Nephron (organoid): ENCODE results near the gene OLFML2B.

Source experiments
- H3K27ac Mint-ChIP-seq, 3 experiments: 2 replicates each; pipeline ENCODE4 v1.8.0; 2020; ENCODE audit warnings: mixed read lengths in 3 of 3, mild to moderate bottlenecking in 2 of 3, moderate library complexity in 1 of 3
- H3K27me3 Mint-ChIP-seq: 2 replicates; pipeline ENCODE4 v1.8.0; 2021; ENCODE audit warnings: low read depth, mild to moderate bottlenecking, moderate library complexity, mixed read lengths
- H3K36me3 Mint-ChIP-seq: 2 replicates; pipeline ENCODE4 v1.8.0; 2020; ENCODE audit warnings: low read depth, mixed read lengths
- H3K4me1 Mint-ChIP-seq: 2 replicates; pipeline ENCODE4 v1.8.0; 2020; ENCODE audit warnings: mixed read lengths
- H3K4me3 Mint-ChIP-seq, 3 experiments: 2 replicates each; pipeline ENCODE4 v1.8.0; 2020; ENCODE audit warnings: mild to moderate bottlenecking in 3 of 3, mixed read lengths in 3 of 3, moderate library complexity in 2 of 3
- H3K9me3 Mint-ChIP-seq: 2 replicates; pipeline ENCODE4 v1.8.0; 2020; ENCODE audit warnings: mixed read lengths
- CTCF ChIP-seq, 3 experiments: fragments of 200-600 bp; sonication (generic); IDR thresholded peaks; one replicate each; pipeline ENCODE4 v1.5.0; 2021; ENCODE audit warnings: antibody characterized with exemption in 3 of 3; ENCODE audit not compliant: unreplicated experiment in 3 of 3

The OLFML2B gene

GRCh38 chr1:161962091-161962887 lies 61.4 kb downstream of the OLFML2B start:
- peaks cover 18% of the 10 kb centered on the region for H3K4me1 Mint-ChIP-seq
- no peak overlapping the region for H3K4me3 Mint-ChIP-seq
- H3K36me3 Mint-ChIP-seq = peaks cover 50% of the 10 kb centered on the region
- no peak for TF ChIP-seq CTCF (IDR thresholded peaks at IDR 0.05; ENCODE audit: unreplicated experiment in 3 of 3)
- H3K27ac Mint-ChIP-seq = peak overlapping the region in 1 of 3 experiments; percentile 12
- peaks cover 3% of the 10 kb centered on the region for H3K27me3 Mint-ChIP-seq
- no peaks in the 10 kb centered on the region for H3K9me3 Mint-ChIP-seq

- H3K36me3 Mint-ChIP-seq = peaks cover 30% of the 10 kb centered on the region
- no peak overlapping the region for H3K27ac Mint-ChIP-seq
- H3K4me1 Mint-ChIP-seq = peaks cover 55% of the 10 kb centered on the region
- H3K4me3 Mint-ChIP-seq = no peak overlapping the region
- H3K27me3 Mint-ChIP-seq = no peaks in the 10 kb centered on the region
- TF ChIP-seq CTCF (IDR thresholded peaks at IDR 0.05; ENCODE audit: unreplicated experiment in 3 of 3) = no peak
- no peaks in the 10 kb centered on the region for H3K9me3 Mint-ChIP-seq
Measured at GRCh38 chr1:161958425-161958824, 65.2 kb downstream of the OLFML2B start.

- H3K36me3 Mint-ChIP-seq = peaks cover 27% of the 10 kb centered on the region
- H3K27ac Mint-ChIP-seq = peak overlapping the region in 2 of 3 experiments; percentile 66 to 78
- no peaks in the 10 kb centered on the region for H3K9me3 Mint-ChIP-seq
Measured at GRCh38 chr1:161956930-161957329, 66.7 kb downstream of the OLFML2B start.

GRCh38 chr1:161956097-161956496 lies 67.6 kb downstream of the OLFML2B start:
- Mint-ChIP-seq H3K36me3 (peaks cover 26% of the 10 kb centered on the region), H3K4me3 (peak overlapping the region in 1 of 3 experiments; percentile 15), H3K4me1 (peaks cover 61% of the 10 kb centered on the region), H3K27ac (peak overlapping the region; percentile 44 to 78 (median 66)), H3K9me3 (no peaks in the 10 kb centered on the region), H3K27me3 (no peaks in the 10 kb centered on the region)
- no peak for TF ChIP-seq CTCF (IDR thresholded peaks at IDR 0.05; ENCODE audit: unreplicated experiment in 3 of 3)

More at GRCh38 chr1:161956930-161957329, 66.7 kb downstream of the OLFML2B start:
- H3K27me3 Mint-ChIP-seq = no peaks in the 10 kb centered on the region
- H3K4me3 Mint-ChIP-seq = no peak overlapping the region
- H3K4me1 Mint-ChIP-seq = peaks cover 59% of the 10 kb centered on the region
- no peak for TF ChIP-seq CTCF (IDR thresholded peaks at IDR 0.05; ENCODE audit: unreplicated experiment in 3 of 3)

GRCh38 chr1:161955606-161956005 lies 68.1 kb downstream of the OLFML2B start:
- H3K27me3 Mint-ChIP-seq = no peaks in the 10 kb centered on the region
- H3K4me3 Mint-ChIP-seq = no peak overlapping the region
- H3K27ac Mint-ChIP-seq = peak overlapping the region; percentile 44 to 78 (median 66)
- H3K36me3 Mint-ChIP-seq = peaks cover 22% of the 10 kb centered on the region
- H3K4me1 Mint-ChIP-seq = peaks cover 61% of the 10 kb centered on the region
- TF ChIP-seq CTCF (IDR thresholded peaks at IDR 0.05; ENCODE audit: unreplicated experiment in 3 of 3) = no peak
- H3K9me3 Mint-ChIP-seq = no peaks in the 10 kb centered on the region

GRCh38 chr1:161954466-161954865 lies 69.2 kb downstream of the OLFML2B start:
- no peaks in the 10 kb centered on the region for H3K27me3 Mint-ChIP-seq
- TF ChIP-seq CTCF (IDR thresholded peaks at IDR 0.05; ENCODE audit: unreplicated experiment in 3 of 3) = no peak
- peaks cover 19% of the 10 kb centered on the region for H3K36me3 Mint-ChIP-seq
- no peaks in the 10 kb centered on the region for H3K9me3 Mint-ChIP-seq
- no peak overlapping the region for H3K4me3 Mint-ChIP-seq
- peak overlapping the region in 1 of 3 experiments; percentile 78 for H3K27ac Mint-ChIP-seq
- peaks cover 65% of the 10 kb centered on the region for H3K4me1 Mint-ChIP-seq
